Activated T-cell treated with anti-CD3 and anti-CD28 coated beads, Interleukin-2, amount 50 U/mL, for 4 hours (primary cell): ENCODE measurements around the gene BCR. TPM values are rescaled to one million over a fixed set of nuclear protein-coding genes. Genes with fewer than 3 reads are reported as not detected.

Source experiments
- ATAC-seq, 2 donors: fragments of 200-7000 bp; cut with Tn5 transposase; one replicate each; pipeline ENCODE4 v1.10.0; 2021
- DNase-seq: peaks from one replicate; pipeline ENCODE4 v3.0.0-alpha.2; 2020
- H3K27me3 Mint-ChIP-seq: one replicate; pipeline ENCODE4 v1.8.0; 2021; ENCODE audit warnings: low read depth, mixed read lengths
- H3K36me3 Mint-ChIP-seq: one replicate; pipeline ENCODE4 v1.8.0; 2022; ENCODE audit warnings: mixed read lengths; ENCODE audit not compliant: insufficient read depth
- H3K4me1 Mint-ChIP-seq: one replicate; pipeline ENCODE4 v1.8.0; 2021; ENCODE audit warnings: low read depth, mixed read lengths
- H3K4me3 Mint-ChIP-seq: one replicate; pipeline ENCODE4 v1.8.0; 2021; ENCODE audit warnings: mild to moderate bottlenecking, moderate library complexity, mixed read lengths
- H3K9me3 Mint-ChIP-seq: one replicate; pipeline ENCODE4 v1.8.0; 2021; ENCODE audit warnings: mixed read lengths
- total RNA-seq, 3 donors: library from RNA; stranded (reverse); gene quantifications; one replicate each; pipeline ENCODE4 v1.2.1, GENCODE V29; 2021

BCR gene
- total RNA-seq, 3 donors from 2014 or later: 58.2 to 63.1 (median 61.3) TPM

GRCh38 chr22:23228503-23228902 lies 48.2 kb downstream of the BCR start:
- no peak for DNase-seq
- H3K36me3 Mint-ChIP-seq: peaks cover 15% of the 10 kb centered on the region
- no peak for ATAC-seq
- peaks cover 15% of the 10 kb centered on the region for H3K9me3 Mint-ChIP-seq
- no peaks in the 10 kb centered on the region for H3K27me3 Mint-ChIP-seq
- no peak overlapping the region for H3K4me3 Mint-ChIP-seq
- peaks cover 77% of the 10 kb centered on the region for H3K4me1 Mint-ChIP-seq

GRCh38 chr22:23229646-23230045 lies 49.3 kb downstream of the BCR start:
- Mint-ChIP-seq H3K27me3 (no peaks in the 10 kb centered on the region), H3K36me3 (peaks cover 18% of the 10 kb centered on the region), H3K4me1 (peaks cover 73% of the 10 kb centered on the region), H3K4me3 (no peak overlapping the region), H3K9me3 (peaks cover 15% of the 10 kb centered on the region)
- ATAC-seq (no peak), DNase-seq (no peak)

- Mint-ChIP-seq H3K4me3 (no peak overlapping the region), H3K9me3 (peaks cover 15% of the 10 kb centered on the region), H3K27me3 (no peaks in the 10 kb centered on the region), H3K36me3 (peaks cover 21% of the 10 kb centered on the region), H3K4me1 (peaks cover 70% of the 10 kb centered on the region)
- DNase-seq (no peak), ATAC-seq (no peak)
Observed at GRCh38 chr22:23230348-23231068, 50.2 kb downstream of the BCR start.

- no peaks in the 10 kb centered on the region for H3K27me3 Mint-ChIP-seq
- no peak for DNase-seq
- H3K36me3 Mint-ChIP-seq: peaks cover 21% of the 10 kb centered on the region
- peaks cover 68% of the 10 kb centered on the region for H3K4me1 Mint-ChIP-seq
- ATAC-seq: no peak
- H3K4me3 Mint-ChIP-seq: no peak overlapping the region
- peaks cover 15% of the 10 kb centered on the region for H3K9me3 Mint-ChIP-seq
Observed at GRCh38 chr22:23231471-23232093, 51.3 kb downstream of the BCR start.

GRCh38 chr22:23232094-23232905 lies 52.0 kb downstream of the BCR start:
- no peak for ATAC-seq
- Mint-ChIP-seq H3K27me3 (no peaks in the 10 kb centered on the region), H3K4me3 (no peak overlapping the region), H3K4me1 (peaks cover 68% of the 10 kb centered on the region), H3K9me3 (peaks cover 13% of the 10 kb centered on the region), H3K36me3 (peaks cover 21% of the 10 kb centered on the region)
- DNase-seq: no peak

- Mint-ChIP-seq H3K9me3 (peaks cover 8% of the 10 kb centered on the region), H3K27me3 (no peaks in the 10 kb centered on the region), H3K4me3 (no peak overlapping the region), H3K36me3 (peaks cover 23% of the 10 kb centered on the region), H3K4me1 (peaks cover 68% of the 10 kb centered on the region)
- DNase-seq (no peak), ATAC-seq (no peak)
Observed at GRCh38 chr22:23233084-23233531, 52.8 kb downstream of the BCR start.

- Mint-ChIP-seq H3K36me3 (peaks cover 19% of the 10 kb centered on the region), H3K27me3 (no peaks in the 10 kb centered on the region), H3K9me3 (peaks cover 3% of the 10 kb centered on the region), H3K4me3 (no peak overlapping the region), H3K4me1 (peaks cover 68% of the 10 kb centered on the region)
- DNase-seq (no peak), ATAC-seq (peak; percentile 71 to 83)
Observed at GRCh38 chr22:23233752-23234408, 53.6 kb downstream of the BCR start.

- no peak for DNase-seq
- H3K9me3 Mint-ChIP-seq: no peaks in the 10 kb centered on the region
- H3K4me3 Mint-ChIP-seq: no peak overlapping the region
- no peaks in the 10 kb centered on the region for H3K27me3 Mint-ChIP-seq
- peaks cover 73% of the 10 kb centered on the region for H3K4me1 Mint-ChIP-seq
- peaks cover 18% of the 10 kb centered on the region for H3K36me3 Mint-ChIP-seq
- no peak for ATAC-seq
Observed at GRCh38 chr22:23234409-23235161, 54.3 kb downstream of the BCR start.

GRCh38 chr22:23235425-23235824 lies 55.1 kb downstream of the BCR start:
- Mint-ChIP-seq H3K4me3 (no peak overlapping the region), H3K9me3 (no peaks in the 10 kb centered on the region), H3K27me3 (no peaks in the 10 kb centered on the region), H3K36me3 (peaks cover 10% of the 10 kb centered on the region), H3K4me1 (peaks cover 73% of the 10 kb centered on the region)
- DNase-seq (no peak), ATAC-seq (no peak)

- Mint-ChIP-seq H3K9me3 (no peaks in the 10 kb centered on the region), H3K27me3 (no peaks in the 10 kb centered on the region), H3K4me3 (no peak overlapping the region), H3K4me1 (peaks cover 73% of the 10 kb centered on the region), H3K36me3 (peaks cover 10% of the 10 kb centered on the region)
- DNase-seq: no peak
- no peak for ATAC-seq
Observed at GRCh38 chr22:23236026-23236425, 55.7 kb downstream of the BCR start.

- Mint-ChIP-seq H3K9me3 (no peaks in the 10 kb centered on the region), H3K27me3 (no peaks in the 10 kb centered on the region), H3K36me3 (peaks cover 10% of the 10 kb centered on the region), H3K4me1 (peaks cover 77% of the 10 kb centered on the region), H3K4me3 (no peak overlapping the region)
- DNase-seq (no peak), ATAC-seq (no peak)
Observed at GRCh38 chr22:23236440-23237184, 56.3 kb downstream of the BCR start.

GRCh38 chr22:23237201-23237798 lies 57.0 kb downstream of the BCR start:
- Mint-ChIP-seq H3K4me3 (peak overlapping the region; percentile 35), H3K27me3 (no peaks in the 10 kb centered on the region), H3K36me3 (peaks cover 10% of the 10 kb centered on the region), H3K9me3 (no peaks in the 10 kb centered on the region), H3K4me1 (peaks cover 81% of the 10 kb centered on the region)
- no peak for ATAC-seq
- no peak for DNase-seq

GRCh38 chr22:23237841-23238240 lies 57.5 kb downstream of the BCR start:
- peak; percentile 37 for DNase-seq

More at GRCh38 chr22:23237841-23238240, 57.5 kb downstream of the BCR start:
- peak; percentile 19 to 41 for ATAC-seq
- Mint-ChIP-seq H3K27me3 (no peaks in the 10 kb centered on the region), H3K4me3 (peak overlapping the region; percentile 35), H3K36me3 (peaks cover 10% of the 10 kb centered on the region), H3K4me1 (peaks cover 81% of the 10 kb centered on the region), H3K9me3 (no peaks in the 10 kb centered on the region)
